Measurements from ENCODE around the gene SNAP29. TPM values are rescaled to one million over a fixed set of nuclear protein-coding genes. Genes with fewer than 3 reads are reported as not detected.
"Not testable (repeated sequence)": the region's sequence is repeated elsewhere in the genome, so short reads cannot be mapped to it uniquely, and the experiment has no call there.

SNAP29 gene
- total RNA-seq, 4 donors from 2014 or later: 22.1 to 41.1 (median 28.7) TPM

DNA sequence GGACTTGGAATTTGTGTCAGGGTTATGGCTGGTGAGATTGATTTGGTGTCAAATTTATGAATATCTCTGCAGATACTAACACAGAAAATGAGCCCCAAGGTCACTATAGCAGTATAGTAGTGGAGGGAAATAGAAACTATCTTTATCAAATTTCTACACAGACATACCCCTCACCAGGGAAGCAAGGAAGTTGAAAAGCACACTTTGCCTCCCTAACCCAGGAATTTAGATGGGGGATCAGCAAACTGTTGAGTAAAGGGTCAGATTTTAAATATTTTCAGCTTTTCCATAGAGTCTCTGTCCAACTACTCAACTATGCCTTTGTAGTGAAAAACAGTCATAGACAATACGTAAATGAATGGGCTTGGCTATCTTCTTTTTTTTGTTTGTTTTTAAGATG, 71.2 kb downstream of the SNAP29 start:
- intact Hi-C loops (cut with DNase I; ENCODE audit: low total_unique reads) (no loop called here), in situ Hi-C loops (cut with MboI; ENCODE audit: low sequenced_read_pairs in 4 of 4) (no loop called here)
- TF ChIP-seq, protein P1, sequence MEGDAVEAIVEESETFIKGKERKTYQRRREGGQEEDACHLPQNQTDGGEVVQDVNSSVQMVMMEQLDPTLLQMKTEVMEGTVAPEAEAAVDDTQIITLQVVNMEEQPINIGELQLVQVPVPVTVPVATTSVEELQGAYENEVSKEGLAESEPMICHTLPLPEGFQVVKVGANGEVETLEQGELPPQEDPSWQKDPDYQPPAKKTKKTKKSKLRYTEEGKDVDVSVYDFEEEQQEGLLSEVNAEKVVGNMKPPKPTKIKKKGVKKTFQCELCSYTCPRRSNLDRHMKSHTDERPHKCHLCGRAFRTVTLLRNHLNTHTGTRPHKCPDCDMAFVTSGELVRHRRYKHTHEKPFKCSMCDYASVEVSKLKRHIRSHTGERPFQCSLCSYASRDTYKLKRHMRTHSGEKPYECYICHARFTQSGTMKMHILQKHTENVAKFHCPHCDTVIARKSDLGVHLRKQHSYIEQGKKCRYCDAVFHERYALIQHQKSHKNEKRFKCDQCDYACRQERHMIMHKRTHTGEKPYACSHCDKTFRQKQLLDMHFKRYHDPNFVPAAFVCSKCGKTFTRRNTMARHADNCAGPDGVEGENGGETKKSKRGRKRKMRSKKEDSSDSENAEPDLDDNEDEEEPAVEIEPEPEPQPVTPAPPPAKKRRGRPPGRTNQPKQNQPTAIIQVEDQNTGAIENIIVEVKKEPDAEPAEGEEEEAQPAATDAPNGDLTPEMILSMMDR (IDR thresholded peaks at IDR 0.05 in 4 of 5, conservative IDR thresholded peaks at IDR 0.05 in 1 of 5): no peak
- Histone ChIP-seq H3K4me3 (no peak overlapping the region), H3K9me3 (no peaks in the 10 kb centered on the region), H3K36me3 (peaks cover 0 to 10% of the 10 kb centered on the region in 2 donors), H3K27me3 (no peaks in the 10 kb centered on the region), H3K4me1 (peaks cover 11 to 19% of the 10 kb centered on the region in 2 donors), H3K27ac (no peak overlapping the region)
- ATAC-seq (no peak), DNase-seq (no peak)

DNA sequence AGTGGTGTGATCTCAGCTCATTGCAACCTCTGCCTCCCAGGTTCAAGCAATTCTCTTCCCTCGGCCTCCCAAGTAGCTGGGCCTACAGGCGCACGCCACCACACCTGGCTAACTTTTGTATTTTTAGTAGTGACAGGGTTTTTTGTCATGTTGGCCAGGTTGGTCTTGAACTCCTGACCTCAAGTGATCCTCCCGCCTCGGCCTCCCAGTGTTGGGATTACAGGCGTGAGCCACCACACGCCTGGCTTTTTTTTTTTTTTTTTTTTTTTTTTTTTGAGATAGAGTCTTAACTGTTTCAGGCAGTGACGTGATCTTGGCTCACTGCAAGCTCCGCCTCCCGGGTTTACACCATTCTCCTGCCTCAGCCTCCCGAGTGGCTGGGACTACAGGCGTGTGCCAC, 71.6 kb downstream of the SNAP29 start:
- ATAC-seq; DNase-seq; H3K4me3 ChIP-seq; intact Hi-C loops (cut with DNase I; ENCODE audit: low total_unique reads); in situ Hi-C loops (cut with MboI; ENCODE audit: low sequenced_read_pairs in 4 of 4); H3K27me3 ChIP-seq; H3K27ac ChIP-seq; H3K9me3 ChIP-seq: not testable (repeated sequence)
- Histone ChIP-seq H3K4me1 (peaks cover 11 to 21% of the 10 kb centered on the region in 2 donors), H3K36me3 (peaks cover 0 to 14% of the 10 kb centered on the region in 2 donors)

DNA sequence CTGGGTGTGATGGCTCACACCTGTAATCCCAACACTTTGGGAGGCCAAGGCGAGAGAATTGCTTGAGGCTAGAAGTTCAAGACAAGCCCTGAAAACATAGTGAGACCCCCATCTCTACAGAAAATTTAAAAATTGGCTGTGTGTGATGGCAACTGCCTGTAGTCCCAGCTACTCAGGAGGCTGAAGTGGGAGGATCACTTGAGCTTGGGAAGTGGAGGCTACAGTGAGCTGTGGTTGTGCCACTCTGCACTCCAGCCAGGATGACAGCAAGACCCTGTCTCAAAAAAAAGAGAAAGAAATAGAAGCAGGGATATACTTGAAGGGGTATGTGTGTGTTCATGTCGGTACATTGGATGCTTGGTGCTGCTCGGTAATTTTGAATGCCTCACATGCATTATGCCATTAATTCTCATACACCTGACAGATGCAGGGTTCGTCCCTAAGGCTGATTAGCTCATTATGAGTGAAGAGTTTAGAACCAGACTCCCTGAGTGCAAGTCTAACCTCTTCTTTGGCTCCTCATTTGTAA, 72.4 kb downstream of the SNAP29 start:
- ATAC-seq: no peak
- intact Hi-C loops (cut with DNase I; ENCODE audit: low total_unique reads): no loop called here
- DNase-seq: no peak
- Histone ChIP-seq H3K36me3 (peaks cover 0 to 18% of the 10 kb centered on the region in 2 donors), H3K9me3 (no peaks in the 10 kb centered on the region), H3K27ac (no peak overlapping the region), H3K4me3 (no peak overlapping the region), H3K27me3 (no peaks in the 10 kb centered on the region), H3K4me1 (peaks cover 11 to 20% of the 10 kb centered on the region in 2 donors)
- in situ Hi-C loops (cut with MboI; ENCODE audit: low sequenced_read_pairs in 4 of 4): no loop called here
- TF ChIP-seq, protein P1 (IDR thresholded peaks at IDR 0.05 in 4 of 5, conservative IDR thresholded peaks at IDR 0.05 in 1 of 5): no peak
- TF ChIP-seq POLR2A (IDR thresholded peaks at IDR 0.05): no peak

DNA sequence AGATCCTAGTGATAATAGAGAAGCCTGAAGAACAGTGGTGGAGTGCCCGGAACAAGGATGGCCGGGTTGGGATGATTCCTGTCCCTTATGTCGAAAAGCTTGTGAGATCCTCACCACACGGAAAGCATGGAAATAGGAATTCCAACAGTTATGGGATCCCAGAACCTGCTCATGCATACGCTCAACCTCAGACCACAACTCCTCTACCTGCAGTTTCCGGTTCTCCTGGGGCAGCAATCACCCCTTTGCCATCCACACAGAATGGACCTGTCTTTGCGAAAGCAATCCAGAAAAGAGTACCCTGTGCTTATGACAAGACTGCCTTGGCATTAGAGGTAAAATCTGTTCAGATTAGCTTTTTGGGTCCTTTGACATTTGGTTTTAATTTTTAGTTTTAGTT, 75.1 kb downstream of the SNAP29 start:
- ATAC-seq (no peak), DNase-seq (no peak)
- H3K4me3 ChIP-seq: no peak overlapping the region
- in situ Hi-C loops (cut with MboI; ENCODE audit: low sequenced_read_pairs in 4 of 4): no loop called here
- H3K4me1 ChIP-seq: peaks cover 31 to 45% of the 10 kb centered on the region in 2 donors
- H3K9me3 ChIP-seq: no peaks in the 10 kb centered on the region
- H3K27ac ChIP-seq: no peak overlapping the region
- intact Hi-C loops (cut with DNase I; ENCODE audit: low total_unique reads): no loop called here
- TF ChIP-seq POLR2A (IDR thresholded peaks at IDR 0.05): no peak
- TF ChIP-seq, protein P1 (IDR thresholded peaks at IDR 0.05 in 4 of 5, conservative IDR thresholded peaks at IDR 0.05 in 1 of 5): no peak
- no peaks in the 10 kb centered on the region for H3K27me3 ChIP-seq
- peaks cover 0 to 18% of the 10 kb centered on the region in 2 donors for H3K36me3 ChIP-seq

DNA sequence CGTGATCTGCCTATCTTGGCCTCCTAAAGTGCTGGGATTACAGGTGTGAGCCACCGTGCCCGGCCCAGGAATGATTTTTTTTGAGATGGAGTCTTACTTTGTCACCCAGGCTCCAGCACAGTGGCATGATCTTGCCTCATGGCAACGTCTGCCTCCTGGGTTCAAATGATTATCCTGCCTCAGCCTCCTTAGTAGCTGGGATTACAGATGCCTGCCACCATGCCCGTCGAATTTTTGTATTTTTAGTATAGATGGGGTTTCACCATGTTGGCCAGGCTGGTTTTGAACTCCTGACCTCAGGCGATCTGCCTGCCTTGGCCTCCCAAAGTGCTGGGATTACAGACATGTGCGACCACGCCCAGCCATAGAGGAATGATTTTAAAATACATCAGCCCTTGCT, 76.2 kb downstream of the SNAP29 start:
- H3K27me3 ChIP-seq; intact Hi-C loops (cut with DNase I; ENCODE audit: low total_unique reads); in situ Hi-C loops (cut with MboI; ENCODE audit: low sequenced_read_pairs in 4 of 4); ATAC-seq; H3K9me3 ChIP-seq; DNase-seq; H3K4me3 ChIP-seq; H3K27ac ChIP-seq: not testable (repeated sequence)
- H3K36me3 ChIP-seq: peaks cover 0 to 18% of the 10 kb centered on the region in 2 donors
- peaks cover 39 to 48% of the 10 kb centered on the region in 2 donors for H3K4me1 ChIP-seq

DNA sequence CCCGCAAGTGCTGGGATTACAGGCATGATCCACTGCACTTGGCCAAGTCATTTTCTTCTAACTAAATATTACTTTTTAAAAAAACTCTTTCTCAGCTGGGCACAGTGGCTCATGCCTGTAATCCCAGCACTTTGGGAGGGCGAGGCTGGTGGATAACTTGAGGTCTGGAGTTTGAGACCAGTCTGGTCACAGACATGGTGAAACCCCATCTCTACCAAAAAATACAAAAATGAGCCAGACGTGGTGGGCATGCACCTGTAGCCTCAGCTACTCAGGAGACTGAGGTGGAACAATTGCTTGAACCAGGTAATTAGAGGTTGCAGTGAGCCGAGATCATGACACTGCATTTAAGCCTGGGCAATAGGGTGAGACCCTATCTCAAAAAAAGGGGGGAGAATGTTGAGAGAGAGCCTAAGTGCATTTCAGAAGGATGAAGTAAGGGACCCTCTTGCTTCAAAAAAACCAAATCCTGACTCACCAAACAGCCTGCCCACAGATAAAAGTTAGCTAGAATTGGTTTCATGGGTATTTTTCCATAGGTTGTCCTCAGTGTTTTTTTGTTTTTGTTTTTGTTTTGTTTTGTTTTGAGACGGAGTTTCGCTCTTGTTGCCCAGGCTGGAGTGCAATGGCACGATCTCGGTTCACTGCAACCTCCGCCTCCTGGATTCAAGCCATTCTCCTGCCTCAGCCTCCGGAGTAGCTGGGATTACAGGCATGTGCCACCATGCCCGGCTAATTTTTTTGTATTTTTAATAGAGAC, 77.2 kb downstream of the SNAP29 start:
- H3K4me1 ChIP-seq: peaks cover 48 to 57% of the 10 kb centered on the region in 2 donors
- H3K4me3 ChIP-seq; in situ Hi-C loops (cut with MboI; ENCODE audit: low sequenced_read_pairs in 4 of 4); H3K27ac ChIP-seq; H3K27me3 ChIP-seq; H3K9me3 ChIP-seq; intact Hi-C loops (cut with DNase I; ENCODE audit: low total_unique reads); DNase-seq; ATAC-seq: not testable (repeated sequence)
- H3K36me3 ChIP-seq: peaks cover 0 to 18% of the 10 kb centered on the region in 2 donors

Data from gastrocnemius medialis (tissue), 4 donors.